ENCODE data around the gene REV1.

DNA sequence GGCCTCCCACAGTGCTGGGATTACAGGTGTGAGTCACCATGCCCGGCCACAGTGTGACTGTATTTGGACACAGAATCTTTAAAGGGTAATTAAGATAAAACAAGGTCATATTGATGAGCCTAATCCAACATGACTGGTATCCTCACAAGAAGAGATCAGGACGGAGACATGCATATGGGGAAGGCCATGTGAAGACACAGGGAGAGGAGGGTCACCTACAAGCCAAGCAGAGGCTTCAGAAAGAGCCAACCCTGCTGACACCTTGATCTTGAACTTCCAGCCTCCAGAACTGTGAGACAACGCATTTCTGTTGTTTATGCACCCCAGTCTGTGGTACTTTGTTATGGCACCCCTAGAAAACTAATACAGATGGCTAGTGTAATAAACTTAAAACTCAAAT lies 72.4 kb downstream of the REV1 start:
- TF ChIP-seq, protein P1, sequence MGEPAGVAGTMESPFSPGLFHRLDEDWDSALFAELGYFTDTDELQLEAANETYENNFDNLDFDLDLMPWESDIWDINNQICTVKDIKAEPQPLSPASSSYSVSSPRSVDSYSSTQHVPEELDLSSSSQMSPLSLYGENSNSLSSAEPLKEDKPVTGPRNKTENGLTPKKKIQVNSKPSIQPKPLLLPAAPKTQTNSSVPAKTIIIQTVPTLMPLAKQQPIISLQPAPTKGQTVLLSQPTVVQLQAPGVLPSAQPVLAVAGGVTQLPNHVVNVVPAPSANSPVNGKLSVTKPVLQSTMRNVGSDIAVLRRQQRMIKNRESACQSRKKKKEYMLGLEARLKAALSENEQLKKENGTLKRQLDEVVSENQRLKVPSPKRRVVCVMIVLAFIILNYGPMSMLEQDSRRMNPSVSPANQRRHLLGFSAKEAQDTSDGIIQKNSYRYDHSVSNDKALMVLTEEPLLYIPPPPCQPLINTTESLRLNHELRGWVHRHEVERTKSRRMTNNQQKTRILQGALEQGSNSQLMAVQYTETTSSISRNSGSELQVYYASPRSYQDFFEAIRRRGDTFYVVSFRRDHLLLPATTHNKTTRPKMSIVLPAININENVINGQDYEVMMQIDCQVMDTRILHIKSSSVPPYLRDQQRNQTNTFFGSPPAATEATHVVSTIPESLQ (CRISPR knock-in tag; IDR thresholded peaks at IDR 0.05) = no peak
- TF ChIP-seq, protein P2, sequence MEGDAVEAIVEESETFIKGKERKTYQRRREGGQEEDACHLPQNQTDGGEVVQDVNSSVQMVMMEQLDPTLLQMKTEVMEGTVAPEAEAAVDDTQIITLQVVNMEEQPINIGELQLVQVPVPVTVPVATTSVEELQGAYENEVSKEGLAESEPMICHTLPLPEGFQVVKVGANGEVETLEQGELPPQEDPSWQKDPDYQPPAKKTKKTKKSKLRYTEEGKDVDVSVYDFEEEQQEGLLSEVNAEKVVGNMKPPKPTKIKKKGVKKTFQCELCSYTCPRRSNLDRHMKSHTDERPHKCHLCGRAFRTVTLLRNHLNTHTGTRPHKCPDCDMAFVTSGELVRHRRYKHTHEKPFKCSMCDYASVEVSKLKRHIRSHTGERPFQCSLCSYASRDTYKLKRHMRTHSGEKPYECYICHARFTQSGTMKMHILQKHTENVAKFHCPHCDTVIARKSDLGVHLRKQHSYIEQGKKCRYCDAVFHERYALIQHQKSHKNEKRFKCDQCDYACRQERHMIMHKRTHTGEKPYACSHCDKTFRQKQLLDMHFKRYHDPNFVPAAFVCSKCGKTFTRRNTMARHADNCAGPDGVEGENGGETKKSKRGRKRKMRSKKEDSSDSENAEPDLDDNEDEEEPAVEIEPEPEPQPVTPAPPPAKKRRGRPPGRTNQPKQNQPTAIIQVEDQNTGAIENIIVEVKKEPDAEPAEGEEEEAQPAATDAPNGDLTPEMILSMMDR (IDR thresholded peaks at IDR 0.05) = no peak
- no peak for TF ChIP-seq ATF2 (CRISPR knock-in tag; IDR thresholded peaks at IDR 0.05; ENCODE audit: borderline replicate concordance, low read depth)

Data from WTC11 (cell line).